ENCODE measurements around the gene MCRIP1. TPM values are rescaled to one million over a fixed set of nuclear protein-coding genes. Genes with fewer than 3 reads are reported as not detected.
A peak's percentile ranks its signal among the peaks of the same experiment; 100 is the strongest.

The MCRIP1 gene
- total and polyA plus RNA-seq, 2 of the 13 experiments (the other 11 are each of a cell fraction or from before 2014, with no cell fraction given) = 79.7 to 84.9 TPM

DNA sequence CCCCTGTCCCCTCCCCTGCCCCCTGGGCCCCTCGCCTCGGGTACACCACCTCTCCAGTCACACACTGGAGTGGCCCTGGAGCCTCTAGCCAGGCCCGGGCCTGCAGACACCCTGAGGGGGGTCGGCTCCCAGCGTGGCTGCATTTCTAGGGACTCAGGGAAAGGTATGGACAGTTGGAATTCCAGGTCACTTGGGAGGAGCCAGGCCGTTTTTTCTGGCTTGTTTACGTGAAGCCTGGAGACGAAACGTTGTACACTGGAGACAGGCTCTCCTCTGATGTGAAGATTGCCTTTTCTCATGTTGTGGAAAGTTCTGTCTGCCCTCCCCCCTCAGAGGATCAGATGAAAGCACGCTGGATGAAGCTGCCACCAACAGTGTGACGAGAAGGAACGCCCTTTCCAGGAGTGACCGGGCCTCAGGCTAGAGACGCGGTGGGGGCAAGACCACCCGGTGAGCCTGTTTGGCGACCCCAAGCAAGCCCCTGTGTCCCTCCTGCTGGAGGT is 5.7 kb upstream of the MCRIP1 start:
- DNase-seq (ENCODE audit: low spot score) (no peak), ATAC-seq (no peak), FAIRE-seq (no peak)
- BruUV-seq (replicated peaks) = no TSS peak
- CTCF ChIA-PET (ENCODE audit: low intra/inter-chr PET ratio, low total read pairs) = no interaction called here
- Histone ChIP-seq H3K27me3 (ENCODE audit: control insufficient read depth in 1 of 2, insufficient read depth in 2 of 2, low read length in 2 of 2) (no peaks in the 10 kb centered on the region), H3K4me1 (ENCODE audit: insufficient read depth, low read length) (peaks cover 63% of the 10 kb centered on the region), H2AFZ (ENCODE audit: low read length) (no peak overlapping the region), H4K20me1 (ENCODE audit: insufficient read depth, low read length) (peaks cover 6% of the 10 kb centered on the region; the same call in 1 of the 2 replicates), H3K9me3 (ENCODE audit: low read length) (no peaks in the 10 kb centered on the region), H3K27ac (ENCODE audit: extremely low read length, insufficient read depth, low read length) (no peak overlapping the region), H3K4me3 (replicated peaks in 1 of 3; ENCODE audit: insufficient read depth in 1 of 3, low read depth in 2 of 3, low read length in 3 of 3) (peak overlapping the region in 1 of 3 experiments; percentile 0; a peak in 1 of 6 replicates), H3K79me2 (ENCODE audit: insufficient read depth, low read length) (no peaks in the 10 kb centered on the region), H3K4me2 (ENCODE audit: low read depth, low read length) (peak overlapping the region; percentile 10; the same call in 1 of the 2 replicates), H3K36me3 (replicated peaks in 1 of 2; ENCODE audit: control insufficient read depth in 1 of 2, insufficient read depth in 2 of 2, low read length in 2 of 2) (peaks cover 5 to 13% of the 10 kb centered on the region in 2 experiments; a peak in 3 of 5 replicates), H3K9ac (ENCODE audit: insufficient read depth, low read depth, low read length) (no peak overlapping the region)
- WGBS (ENCODE audit: low lambda C conversion rate) = 32% methylated on average over 17 of the region's 17 CpGs
- in situ Hi-C loops (cut with HindIII; ENCODE audit: extremely low pct_ligation_motif_present, low pct_unique_long_range_greater_than_20kb) = no loop called here
- TF ChIP-seq BCL6 (CRISPR knock-in tag; IDR thresholded peaks at IDR 0.05) (no peak), ZNF766 (CRISPR knock-in tag; IDR thresholded peaks at IDR 0.05; ENCODE audit: borderline replicate concordance) (0 out of 2 replicates have a peak, but pooled peaks have one; percentile 34), ZNF891 (CRISPR knock-in tag; IDR thresholded peaks at IDR 0.05) (0 out of 2 replicates have a peak, but pooled peaks have one; percentile 49), ZNF124 (CRISPR knock-in tag; IDR thresholded peaks at IDR 0.05) (no peak), ZNF83 (CRISPR knock-in tag; IDR thresholded peaks at IDR 0.05; ENCODE audit: borderline replicate concordance) (no peak)
- TF ChIP-seq, protein P1, sequence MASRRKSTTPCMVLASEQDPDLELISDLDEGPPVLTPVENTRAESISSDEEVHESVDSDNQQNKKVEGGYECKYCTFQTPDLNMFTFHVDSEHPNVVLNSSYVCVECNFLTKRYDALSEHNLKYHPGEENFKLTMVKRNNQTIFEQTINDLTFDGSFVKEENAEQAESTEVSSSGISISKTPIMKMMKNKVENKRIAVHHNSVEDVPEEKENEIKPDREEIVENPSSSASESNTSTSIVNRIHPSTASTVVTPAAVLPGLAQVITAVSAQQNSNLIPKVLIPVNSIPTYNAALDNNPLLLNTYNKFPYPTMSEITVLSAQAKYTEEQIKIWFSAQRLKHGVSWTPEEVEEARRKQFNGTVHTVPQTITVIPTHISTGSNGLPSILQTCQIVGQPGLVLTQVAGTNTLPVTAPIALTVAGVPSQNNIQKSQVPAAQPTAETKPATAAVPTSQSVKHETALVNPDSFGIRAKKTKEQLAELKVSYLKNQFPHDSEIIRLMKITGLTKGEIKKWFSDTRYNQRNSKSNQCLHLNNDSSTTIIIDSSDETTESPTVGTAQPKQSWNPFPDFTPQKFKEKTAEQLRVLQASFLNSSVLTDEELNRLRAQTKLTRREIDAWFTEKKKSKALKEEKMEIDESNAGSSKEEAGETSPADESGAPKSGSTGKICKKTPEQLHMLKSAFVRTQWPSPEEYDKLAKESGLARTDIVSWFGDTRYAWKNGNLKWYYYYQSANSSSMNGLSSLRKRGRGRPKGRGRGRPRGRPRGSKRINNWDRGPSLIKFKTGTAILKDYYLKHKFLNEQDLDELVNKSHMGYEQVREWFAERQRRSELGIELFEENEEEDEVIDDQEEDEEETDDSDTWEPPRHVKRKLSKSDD (CRISPR knock-in tag; IDR thresholded peaks at IDR 0.05; ENCODE audit: low read depth) = no peak
- TF ChIP-seq, protein P2, sequence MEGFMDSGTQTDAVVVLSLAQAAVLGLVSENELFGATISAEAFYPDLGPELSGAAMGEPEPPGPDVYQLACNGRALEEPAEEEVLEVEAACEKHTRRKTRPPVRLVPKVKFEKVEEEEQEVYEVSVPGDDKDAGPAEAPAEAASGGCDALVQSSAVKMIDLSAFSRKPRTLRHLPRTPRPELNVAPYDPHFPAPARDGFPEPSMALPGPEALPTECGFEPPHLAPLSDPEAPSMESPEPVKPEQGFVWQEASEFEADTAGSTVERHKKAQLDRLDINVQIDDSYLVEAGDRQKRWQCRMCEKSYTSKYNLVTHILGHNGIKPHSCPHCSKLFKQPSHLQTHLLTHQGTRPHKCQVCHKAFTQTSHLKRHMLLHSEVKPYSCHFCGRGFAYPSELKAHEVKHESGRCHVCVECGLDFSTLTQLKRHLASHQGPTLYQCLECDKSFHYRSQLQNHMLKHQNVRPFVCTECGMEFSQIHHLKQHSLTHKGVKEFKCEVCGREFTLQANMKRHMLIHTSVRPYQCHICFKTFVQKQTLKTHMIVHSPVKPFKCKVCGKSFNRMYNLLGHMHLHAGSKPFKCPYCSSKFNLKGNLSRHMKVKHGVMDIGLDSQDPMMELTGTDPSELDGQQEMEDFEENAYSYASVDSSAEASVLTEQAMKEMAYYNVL (CRISPR knock-in tag; IDR thresholded peaks at IDR 0.05; ENCODE audit: borderline replicate concordance) = no peak
- POLR2A ChIA-PET = interaction anchor here (1.2 to 8.9 kb wide), 4 partner anchors 17 to 112 kb away, joined by 3 to 40 read pairs (median 6); partner anchors contain the start of gene P4HB
- intact Hi-C loops (cut with micrococcal nuclease; ENCODE audit: unreplicated experiment) = no loop called here
